SK-N-SH treated with all-trans-retinoic acid at 6 μM for 48 hours (cell line): ENCODE measurements around the gene IFITM1.

Experiments used
- ARNTL ChIP-seq: fragments of 450-650 bp; formaldehyde crosslinking; IDR thresholded peaks from 2 replicates; pipeline ENCODE4 v1.5.0; 2020; ENCODE audit warnings: low read depth, mild to moderate bottlenecking, moderate library complexity, borderline replicate concordance
- ISL1 ChIP-seq: fragments of 250-450 bp; sonication (Bioruptor Pico); IDR thresholded peaks from 2 replicates; pipeline ENCODE4 v2.1.2; 2022; ENCODE audit warnings: mild to moderate bottlenecking, moderate library complexity
- OSR1 ChIP-seq: fragments of 250-450 bp; sonication (Bioruptor Pico); IDR thresholded peaks from 2 replicates; pipeline ENCODE4 v1.8.0; 2022; ENCODE audit warnings: moderate library complexity, mild to moderate bottlenecking, inconsistent platforms
- RARB ChIP-seq: fragments of 250-450 bp; sonication (Bioruptor Pico); IDR thresholded peaks from 2 replicates; pipeline ENCODE4 v1.8.0; 2021; ENCODE audit warnings: mild to moderate bottlenecking, moderate library complexity
- ZC3H10 ChIP-seq: fragments of 250-450 bp; sonication (Bioruptor Pico); IDR thresholded peaks from 2 replicates; pipeline ENCODE4 v1.5.1; 2021; ENCODE audit warnings: mild to moderate bottlenecking, moderate library complexity
- ZFP30 ChIP-seq: fragments of 450-650 bp; formaldehyde crosslinking; IDR thresholded peaks from 2 replicates; pipeline ENCODE4 v1.5.0; 2022; ENCODE audit warnings: mild to moderate bottlenecking, moderate library complexity
- ZNF70 ChIP-seq: fragments of 450-650 bp; formaldehyde crosslinking; IDR thresholded peaks from 2 replicates; pipeline ENCODE4 v1.5.0; 2020; ENCODE audit warnings: mild to moderate bottlenecking, moderate library complexity
- TF ChIP-seq, protein P1 (sequence below): fragments of 250-450 bp; sonication (Bioruptor Pico); IDR thresholded peaks from 2 replicates; pipeline ENCODE4 v1.5.1; 2020; ENCODE audit warnings: low read depth, mild to moderate bottlenecking, moderate library complexity
- TF ChIP-seq, protein P2 (sequence below): fragments of 250-450 bp; sonication (Bioruptor Pico); IDR thresholded peaks from 2 replicates; pipeline ENCODE4 v1.8.0; 2020; ENCODE audit warnings: mild to moderate bottlenecking, moderate library complexity, borderline replicate concordance

DNA sequence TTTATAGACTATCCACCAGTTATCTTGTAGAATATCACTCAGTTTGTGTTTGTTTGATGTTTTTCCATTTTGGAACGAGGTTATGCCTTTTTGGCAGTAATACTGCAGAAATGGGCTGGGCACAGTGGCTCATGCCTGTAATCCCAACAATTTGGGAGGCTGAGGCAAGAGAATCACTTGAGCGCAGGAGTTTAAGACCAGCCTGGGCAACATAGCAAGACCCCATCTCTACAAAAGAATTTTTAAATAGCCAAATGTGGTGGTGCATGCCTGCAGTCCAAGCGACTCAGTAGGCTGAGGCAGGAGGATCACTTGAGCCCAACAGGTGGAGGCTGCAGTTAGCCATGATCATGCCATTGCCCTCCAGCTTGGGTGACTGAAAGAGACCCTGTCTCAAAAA lies 32.7 kb downstream of the IFITM1 start:
- TF ChIP-seq ARNTL (CRISPR knock-in tag), result no peak
- TF ChIP-seq ZNF70 (CRISPR knock-in tag), result no peak
- TF ChIP-seq ZC3H10 (CRISPR knock-in tag), result no peak
- no peak for TF ChIP-seq ZFP30 (CRISPR knock-in tag)
- no peak for TF ChIP-seq RARB (CRISPR knock-in tag)
- no peak for TF ChIP-seq ISL1 (CRISPR knock-in tag)
- TF ChIP-seq, protein P1, sequence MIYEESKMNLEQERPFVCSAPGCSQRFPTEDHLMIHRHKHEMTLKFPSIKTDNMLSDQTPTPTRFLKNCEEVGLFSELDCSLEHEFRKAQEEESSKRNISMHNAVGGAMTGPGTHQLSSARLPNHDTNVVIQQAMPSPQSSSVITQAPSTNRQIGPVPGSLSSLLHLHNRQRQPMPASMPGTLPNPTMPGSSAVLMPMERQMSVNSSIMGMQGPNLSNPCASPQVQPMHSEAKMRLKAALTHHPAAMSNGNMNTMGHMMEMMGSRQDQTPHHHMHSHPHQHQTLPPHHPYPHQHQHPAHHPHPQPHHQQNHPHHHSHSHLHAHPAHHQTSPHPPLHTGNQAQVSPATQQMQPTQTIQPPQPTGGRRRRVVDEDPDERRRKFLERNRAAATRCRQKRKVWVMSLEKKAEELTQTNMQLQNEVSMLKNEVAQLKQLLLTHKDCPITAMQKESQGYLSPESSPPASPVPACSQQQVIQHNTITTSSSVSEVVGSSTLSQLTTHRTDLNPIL (CRISPR knock-in tag), result no peak
- TF ChIP-seq, protein P2, sequence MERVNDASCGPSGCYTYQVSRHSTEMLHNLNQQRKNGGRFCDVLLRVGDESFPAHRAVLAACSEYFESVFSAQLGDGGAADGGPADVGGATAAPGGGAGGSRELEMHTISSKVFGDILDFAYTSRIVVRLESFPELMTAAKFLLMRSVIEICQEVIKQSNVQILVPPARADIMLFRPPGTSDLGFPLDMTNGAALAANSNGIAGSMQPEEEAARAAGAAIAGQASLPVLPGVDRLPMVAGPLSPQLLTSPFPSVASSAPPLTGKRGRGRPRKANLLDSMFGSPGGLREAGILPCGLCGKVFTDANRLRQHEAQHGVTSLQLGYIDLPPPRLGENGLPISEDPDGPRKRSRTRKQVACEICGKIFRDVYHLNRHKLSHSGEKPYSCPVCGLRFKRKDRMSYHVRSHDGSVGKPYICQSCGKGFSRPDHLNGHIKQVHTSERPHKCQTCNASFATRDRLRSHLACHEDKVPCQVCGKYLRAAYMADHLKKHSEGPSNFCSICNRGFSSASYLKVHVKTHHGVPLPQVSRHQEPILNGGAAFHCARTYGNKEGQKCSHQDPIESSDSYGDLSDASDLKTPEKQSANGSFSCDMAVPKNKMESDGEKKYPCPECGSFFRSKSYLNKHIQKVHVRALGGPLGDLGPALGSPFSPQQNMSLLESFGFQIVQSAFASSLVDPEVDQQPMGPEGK, result no peak
- TF ChIP-seq OSR1 (CRISPR knock-in tag), result no peak
